Nephron progenitor cell (in vitro differentiated cells): Measurements from ENCODE around the gene CDC14B.
A peak's percentile ranks its signal among the peaks of the same experiment; 100 is the strongest.
"Not testable (repeated sequence)": the region's sequence is repeated elsewhere in the genome, so short reads cannot be mapped to it uniquely, and the experiment has no call there.

Experiments used
- DNase-seq: peaks from one replicate; pipeline ENCODE4 v3.0.0; 2021
- H3K27ac Mint-ChIP-seq: 2 replicates; pipeline ENCODE4 v1.8.0; 2021; ENCODE audit warnings: mild to moderate bottlenecking, moderate library complexity, mixed read lengths
- H3K27me3 Mint-ChIP-seq: 2 replicates; pipeline ENCODE4 v1.8.0; 2021; ENCODE audit warnings: mild to moderate bottlenecking, low read depth, mixed read lengths; ENCODE audit not compliant: poor library complexity
- H3K36me3 Mint-ChIP-seq: 2 replicates; pipeline ENCODE4 v1.8.0; 2021; ENCODE audit warnings: low read depth, mixed read lengths
- H3K4me1 Mint-ChIP-seq: 2 replicates; pipeline ENCODE4 v1.8.0; 2021; ENCODE audit warnings: mixed read lengths
- H3K4me3 Mint-ChIP-seq: 2 replicates; pipeline ENCODE4 v1.8.0; 2021; ENCODE audit warnings: mild to moderate bottlenecking, moderate library complexity, mixed read lengths
- H3K9me3 Mint-ChIP-seq: 2 replicates; pipeline ENCODE4 v1.8.0; 2021; ENCODE audit warnings: mild to moderate bottlenecking, moderate library complexity, mixed read lengths
- CTCF ChIP-seq: fragments of 200-600 bp; sonication (generic); IDR thresholded peaks from 2 replicates; pipeline ENCODE4 v1.5.0; 2021; ENCODE audit warnings: antibody characterized with exemption

The CDC14B gene

DNA sequence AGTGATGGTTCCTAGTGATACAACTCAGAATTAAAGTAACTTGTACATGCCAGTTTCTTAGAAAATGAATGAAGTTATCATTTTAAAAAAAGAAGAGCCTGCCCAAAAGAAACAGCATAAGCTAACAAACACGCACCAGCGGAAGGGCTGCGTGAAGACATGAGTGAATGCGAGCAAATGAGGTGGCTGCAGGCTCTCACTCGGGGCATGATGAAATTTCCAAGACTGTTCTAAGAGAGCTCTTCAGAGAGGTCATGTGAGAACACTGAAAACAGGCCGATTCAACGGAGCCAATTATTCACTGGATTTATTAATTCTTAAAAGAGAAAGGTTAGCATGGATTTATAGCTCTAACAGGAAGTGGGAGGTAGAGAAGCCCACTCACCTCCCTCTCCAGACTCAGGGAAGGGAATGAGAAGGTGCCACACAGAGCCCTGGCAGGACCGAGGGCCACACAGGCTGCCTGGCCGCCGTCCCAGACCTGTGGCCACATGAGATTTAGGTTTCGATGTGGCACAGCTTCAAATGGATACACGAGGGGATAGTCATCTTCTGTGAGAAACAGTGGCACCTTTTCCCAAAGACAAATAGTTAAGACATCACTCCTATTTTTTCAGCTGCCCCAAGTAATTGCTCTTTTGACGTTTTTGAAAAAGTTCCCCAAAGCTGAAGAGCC, 114.2 kb downstream of the CDC14B start:
- Mint-ChIP-seq H3K9me3 (no peaks in the 10 kb centered on the region), H3K27ac (no peak overlapping the region), H3K4me1 (peaks cover 11% of the 10 kb centered on the region), H3K27me3 (no peaks in the 10 kb centered on the region), H3K4me3 (no peak overlapping the region), H3K36me3 (peaks cover 56% of the 10 kb centered on the region)
- no peak for DNase-seq
- no peak for TF ChIP-seq CTCF

- no peak for TF ChIP-seq CTCF
- Mint-ChIP-seq H3K4me3 (no peak overlapping the region), H3K9me3 (no peaks in the 10 kb centered on the region), H3K27ac (peak overlapping the region; percentile 17), H3K27me3 (no peaks in the 10 kb centered on the region), H3K36me3 (peaks cover 45% of the 10 kb centered on the region), H3K4me1 (peaks cover 14% of the 10 kb centered on the region)
- no peak for DNase-seq
These were observed 115.7 kb downstream of the CDC14B start for GRCh38 chr9:96503918-96504317.

GRCh38 chr9:96503374-96503748, 116.3 kb downstream of the CDC14B start:
- H3K27me3 Mint-ChIP-seq, H3K27ac Mint-ChIP-seq, H3K9me3 Mint-ChIP-seq, H3K4me3 Mint-ChIP-seq, DNase-seq: not testable (repeated sequence)
- Mint-ChIP-seq H3K4me1 (peaks cover 19% of the 10 kb centered on the region), H3K36me3 (peaks cover 42% of the 10 kb centered on the region)

DNA sequence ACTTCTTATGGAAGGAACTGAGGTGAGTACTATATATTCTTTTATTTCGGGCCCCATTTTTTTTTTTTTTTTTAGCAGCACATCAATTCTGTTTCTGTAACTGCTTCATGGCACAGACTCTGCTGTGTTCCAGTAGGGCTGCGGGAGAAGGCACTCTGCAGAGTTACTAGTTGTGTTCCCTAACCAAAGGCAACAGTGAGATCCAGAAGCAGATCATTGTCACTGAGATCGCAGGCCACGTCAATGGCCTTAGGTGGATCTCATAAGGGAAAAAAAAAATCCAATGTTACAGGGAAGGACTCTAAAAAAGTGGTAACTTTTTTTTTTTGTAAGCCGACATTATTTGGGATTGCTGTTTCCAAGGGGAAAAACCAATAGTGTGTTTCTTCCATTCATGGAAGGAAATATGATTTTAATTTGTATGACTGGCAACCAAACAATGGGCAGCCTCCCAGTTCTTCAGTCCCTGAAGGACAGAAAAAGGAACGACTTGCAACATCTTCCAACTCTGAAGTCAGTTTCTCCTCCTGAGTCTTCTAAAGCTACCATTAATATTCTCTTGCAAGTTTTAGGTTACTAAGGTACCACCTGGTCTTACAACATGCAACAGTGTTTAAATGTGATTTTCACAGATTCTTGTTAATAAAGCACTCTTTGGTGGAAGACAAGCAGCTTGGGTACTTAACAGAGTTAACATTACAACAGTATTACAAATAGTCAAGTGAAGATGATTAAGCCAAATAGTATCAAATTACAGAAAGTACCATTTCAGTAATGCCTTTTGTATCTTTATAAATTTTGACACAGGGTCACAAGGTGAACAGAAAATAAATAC, 116.9 kb downstream of the CDC14B start:
- TF ChIP-seq CTCF: no peak
- H3K9me3 Mint-ChIP-seq: no peaks in the 10 kb centered on the region
- no peak overlapping the region for H3K4me3 Mint-ChIP-seq
- DNase-seq: no peak
- no peak overlapping the region for H3K27ac Mint-ChIP-seq
- H3K4me1 Mint-ChIP-seq: peaks cover 19% of the 10 kb centered on the region
- H3K27me3 Mint-ChIP-seq: no peaks in the 10 kb centered on the region
- H3K36me3 Mint-ChIP-seq: peaks cover 38% of the 10 kb centered on the region

- H3K36me3 Mint-ChIP-seq: peaks cover 37% of the 10 kb centered on the region
- peaks cover 19% of the 10 kb centered on the region for H3K4me1 Mint-ChIP-seq
- H3K4me3 Mint-ChIP-seq: no peak overlapping the region
- H3K9me3 Mint-ChIP-seq: no peaks in the 10 kb centered on the region
- no peak for DNase-seq
- TF ChIP-seq CTCF: no peak
- no peaks in the 10 kb centered on the region for H3K27me3 Mint-ChIP-seq
- H3K27ac Mint-ChIP-seq: peak overlapping the region; percentile 51
These were observed 117.8 kb downstream of the CDC14B start for GRCh38 chr9:96501633-96502538.
